HG02938 (cell line): ENCODE data around the gene ECE1.
"Not testable (repeated sequence)": the region's sequence is repeated elsewhere in the genome, so short reads cannot be mapped to it uniquely, and the experiment has no call there.

ENCODE experiments used
- ATAC-seq: cut with Tn5 transposase; IDR thresholded peaks from one replicate; pipeline ENCODE4 v1.9.1; 2021; ENCODE audit warnings: mild to moderate bottlenecking, moderate library complexity; ENCODE audit not compliant: unreplicated experiment

The ECE1 gene

DNA sequence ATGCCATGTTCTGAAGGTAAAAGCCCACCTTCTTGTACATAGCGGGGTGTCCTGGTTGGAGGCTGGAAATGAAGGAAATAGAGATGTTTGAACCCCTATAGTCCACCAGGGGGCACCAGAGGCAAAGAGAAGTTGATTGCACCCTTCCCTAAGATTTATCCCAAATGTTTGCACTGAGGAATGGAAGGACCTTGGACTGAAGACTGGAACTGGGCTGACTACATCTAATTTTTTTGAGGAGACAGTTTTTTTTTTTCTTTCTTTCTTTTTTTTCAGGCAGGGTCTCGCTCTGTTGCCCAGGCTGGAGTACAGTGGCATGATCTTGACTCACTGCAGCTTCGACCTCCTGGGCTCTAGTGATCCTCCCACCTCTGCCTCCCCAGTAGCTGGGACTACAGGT, 58.2 kb downstream of the ECE1 start:
- no peak for ATAC-seq

DNA sequence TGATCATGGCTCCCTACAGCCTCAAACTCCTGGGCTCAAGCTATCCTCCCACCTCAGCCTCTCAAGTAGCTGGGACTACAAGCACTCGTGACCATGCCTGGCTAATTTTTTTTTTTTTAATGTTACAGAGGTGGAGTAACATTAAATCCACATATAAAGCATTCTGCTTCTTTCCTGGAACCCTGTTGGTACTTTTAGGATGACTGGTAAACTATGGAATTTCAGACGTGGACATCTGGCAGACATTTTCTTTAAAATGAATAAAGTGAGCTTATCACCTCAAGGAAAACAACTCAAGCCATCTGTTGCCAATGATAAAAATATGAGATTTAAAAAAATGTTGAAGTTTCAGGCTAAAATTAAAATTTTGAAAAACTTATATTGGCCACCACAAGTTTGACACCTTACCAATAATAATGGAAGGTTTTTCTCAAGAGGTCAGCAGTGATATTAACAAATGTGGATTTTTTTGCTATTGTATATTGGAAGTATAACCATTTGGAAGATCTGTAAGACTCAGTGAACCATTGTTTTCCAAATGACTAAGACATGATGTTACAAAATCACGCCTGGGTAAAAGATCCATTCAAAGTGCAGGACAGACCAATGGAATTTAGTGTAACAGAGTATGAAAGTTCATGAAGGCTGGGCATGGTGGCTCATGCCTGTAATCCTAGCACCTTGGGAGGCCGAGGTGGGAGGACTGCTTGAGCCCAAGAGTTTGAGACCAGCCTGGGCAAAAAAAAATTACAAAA, 60.8 kb downstream of the ECE1 start:
- no peak for ATAC-seq

DNA sequence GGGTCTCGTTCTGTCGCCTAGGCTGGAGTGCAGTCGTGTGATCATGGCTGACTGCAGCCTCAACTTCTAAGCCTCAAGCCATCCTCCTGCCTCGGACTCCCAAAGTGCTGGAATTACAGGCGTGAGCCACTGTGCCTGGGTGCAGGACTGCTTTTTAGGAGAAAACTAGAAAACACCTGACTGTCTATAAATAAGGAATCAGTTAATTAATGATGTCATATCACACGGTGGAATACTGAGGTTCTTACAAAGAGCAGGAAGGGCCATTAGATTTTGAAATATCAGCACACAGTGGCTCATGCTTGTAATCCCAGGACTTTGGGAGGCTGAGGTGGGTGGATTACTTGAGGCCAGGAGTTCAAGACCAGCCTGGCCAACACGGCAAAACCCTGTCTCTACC, 62.0 kb downstream of the ECE1 start:
- ATAC-seq, result not testable (repeated sequence)

DNA sequence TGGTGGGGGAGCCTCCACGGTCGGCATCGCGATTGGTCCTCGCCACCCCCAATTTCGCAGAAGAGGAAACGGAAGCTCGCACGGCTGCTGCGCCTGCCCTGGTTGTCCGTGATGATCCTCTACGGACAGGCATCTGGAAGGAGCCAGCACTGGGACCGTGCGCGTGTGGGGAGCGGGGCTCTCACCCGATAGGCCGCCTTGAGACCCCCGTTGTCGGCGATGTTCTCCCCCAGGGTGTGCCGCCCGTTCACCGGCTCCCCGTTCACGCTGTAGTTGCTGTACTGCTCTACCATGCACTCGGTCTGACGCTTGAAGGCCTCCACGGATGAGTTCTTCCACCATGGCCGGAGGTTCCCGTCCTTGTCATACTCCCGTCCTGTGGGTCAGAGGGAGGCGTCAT, 65.2 kb downstream of the ECE1 start:
- no peak for ATAC-seq

DNA sequence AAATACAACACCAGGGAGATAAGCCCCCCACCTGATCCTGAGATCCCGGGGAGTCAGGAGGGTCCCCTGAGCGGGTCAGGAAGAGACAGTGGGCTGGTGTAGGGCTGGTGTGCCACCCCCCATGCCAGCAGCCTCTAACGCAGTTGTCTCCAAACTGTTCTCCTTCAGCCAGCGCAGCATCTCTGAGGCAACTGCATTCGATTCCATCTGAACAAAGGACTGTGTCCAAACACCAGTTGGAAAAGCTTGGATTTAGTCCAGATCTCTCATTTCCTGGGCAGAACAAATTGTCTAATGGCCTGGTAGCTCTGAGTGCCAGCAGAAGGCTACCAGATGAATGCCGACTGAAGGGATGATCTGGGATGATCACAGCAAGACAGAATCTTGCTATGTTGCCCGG, 69.4 kb downstream of the ECE1 start:
- no peak for ATAC-seq

DNA sequence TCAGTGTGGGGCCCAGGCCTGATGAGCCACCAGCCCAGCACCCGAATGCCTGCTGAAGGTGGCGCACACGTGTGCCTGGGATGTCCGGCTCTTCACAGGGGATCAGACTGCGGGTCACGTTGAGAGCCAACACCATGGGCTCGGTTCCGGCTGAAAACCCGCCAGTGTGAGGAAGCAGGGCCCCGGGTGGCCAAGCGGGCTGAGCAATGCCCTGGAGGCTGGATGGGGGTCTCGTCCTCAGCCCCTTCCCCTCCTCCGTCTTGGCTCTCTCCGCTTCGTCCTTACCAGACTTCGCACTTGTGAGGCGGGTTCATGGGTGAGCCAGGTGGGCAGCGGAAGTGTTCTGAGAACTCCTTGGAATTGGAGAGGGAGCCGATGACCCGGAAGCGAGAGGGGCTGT, 70.6 kb downstream of the ECE1 start:
- no peak for ATAC-seq

DNA sequence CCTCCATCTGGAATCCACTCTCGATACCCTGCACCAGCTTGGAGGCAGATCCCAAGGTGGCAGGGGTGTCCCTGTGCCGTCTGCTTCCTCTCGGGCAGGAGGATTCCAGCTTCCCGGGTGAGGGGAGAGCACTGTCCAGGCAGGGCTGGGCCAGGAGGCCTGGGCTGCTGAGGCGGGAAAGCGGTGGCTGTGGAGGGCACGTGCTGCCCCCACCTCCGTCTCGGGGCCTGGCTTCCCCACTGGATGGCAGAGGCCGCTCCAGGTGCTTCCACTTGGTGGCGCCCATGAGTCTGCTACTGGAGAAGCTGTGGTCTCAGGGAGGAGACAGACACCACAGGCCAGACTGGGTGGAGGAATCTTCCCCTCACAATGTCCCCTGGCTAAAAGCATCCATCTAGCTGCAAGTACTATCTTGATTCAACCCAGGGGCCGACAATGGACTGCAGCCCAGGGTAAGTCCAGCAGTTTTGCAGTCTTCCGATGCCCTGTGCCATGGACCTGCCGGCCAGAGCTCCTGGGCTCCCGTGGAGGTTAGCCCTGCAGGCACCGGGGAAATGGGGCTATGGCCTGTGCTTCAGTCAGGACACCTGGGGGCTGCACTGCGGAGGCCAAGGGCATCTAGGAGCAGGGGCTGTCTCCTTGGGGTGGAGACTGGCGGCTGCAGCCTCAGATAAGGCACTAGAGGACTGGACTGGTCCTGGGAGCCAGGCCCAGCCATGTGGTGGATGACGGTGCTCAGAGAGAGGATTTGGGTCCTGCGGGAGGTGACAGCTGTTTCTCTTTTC, 72.3 kb downstream of the ECE1 start:
- no peak for ATAC-seq

DNA sequence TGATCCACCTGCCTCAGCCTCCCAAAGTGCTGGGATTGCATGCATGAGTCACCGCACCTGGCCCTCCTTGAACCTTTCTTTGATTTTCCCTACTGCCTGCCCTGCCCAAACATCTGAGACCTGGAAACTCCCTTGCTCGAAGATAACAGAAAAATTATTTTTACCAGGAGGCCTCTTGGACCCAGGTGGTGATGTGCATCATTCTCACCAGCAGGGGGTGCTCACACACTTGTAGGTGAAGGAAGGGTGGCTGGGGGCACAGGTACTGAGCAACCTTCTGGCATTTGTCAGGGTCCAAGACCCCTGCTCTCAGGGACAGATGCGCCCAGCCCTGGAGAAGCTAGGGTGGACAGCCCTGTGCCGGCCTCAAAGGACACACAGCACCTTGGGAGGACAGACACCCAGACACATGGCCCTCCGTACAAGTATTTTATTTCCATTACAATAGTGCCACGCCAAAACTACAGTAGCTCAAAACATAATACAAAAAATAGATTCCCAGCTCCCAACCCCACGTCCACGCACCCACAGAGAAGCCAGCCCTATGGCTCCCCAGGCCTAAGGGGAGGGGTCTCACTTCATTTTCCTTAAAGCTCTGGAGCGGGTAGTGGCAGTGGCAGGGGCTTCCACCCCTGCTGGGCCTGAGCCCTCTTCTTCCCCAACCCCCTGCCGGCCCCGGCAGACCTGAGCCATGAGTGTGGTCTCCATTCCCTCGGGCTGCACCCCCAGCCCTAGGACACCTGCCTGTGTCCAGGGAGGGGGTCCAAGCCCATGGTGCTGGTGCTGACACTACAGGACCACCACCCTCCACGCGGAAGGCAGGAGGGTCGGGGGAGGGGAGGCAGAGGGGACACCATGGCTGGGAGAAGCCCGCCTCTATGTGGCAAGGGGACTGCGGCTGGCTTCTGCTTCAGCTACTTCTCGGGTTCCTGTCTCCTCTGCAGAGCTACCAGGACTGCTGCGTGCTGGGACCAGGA, 73.1 kb downstream of the ECE1 start:
- no peak for ATAC-seq

DNA sequence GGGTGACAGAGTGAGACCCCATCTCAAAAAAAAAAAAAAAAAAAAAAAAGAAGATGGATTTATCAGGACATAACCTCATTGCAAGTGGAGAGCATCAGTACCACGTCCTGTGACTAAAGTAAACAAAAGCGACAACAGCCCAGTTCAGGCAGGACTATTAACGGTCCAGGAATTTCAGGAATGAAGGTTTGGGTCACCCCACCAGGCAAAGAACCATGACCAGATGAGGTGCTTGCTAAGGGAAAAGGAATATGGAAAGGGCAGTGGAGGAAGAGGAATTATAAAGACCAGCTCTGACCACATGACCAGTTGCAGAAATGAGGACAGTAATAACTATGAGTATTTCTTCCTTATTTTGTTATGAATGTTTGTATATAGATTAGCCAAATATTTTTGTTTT, 78.1 kb downstream of the ECE1 start:
- ATAC-seq, result no peak

DNA sequence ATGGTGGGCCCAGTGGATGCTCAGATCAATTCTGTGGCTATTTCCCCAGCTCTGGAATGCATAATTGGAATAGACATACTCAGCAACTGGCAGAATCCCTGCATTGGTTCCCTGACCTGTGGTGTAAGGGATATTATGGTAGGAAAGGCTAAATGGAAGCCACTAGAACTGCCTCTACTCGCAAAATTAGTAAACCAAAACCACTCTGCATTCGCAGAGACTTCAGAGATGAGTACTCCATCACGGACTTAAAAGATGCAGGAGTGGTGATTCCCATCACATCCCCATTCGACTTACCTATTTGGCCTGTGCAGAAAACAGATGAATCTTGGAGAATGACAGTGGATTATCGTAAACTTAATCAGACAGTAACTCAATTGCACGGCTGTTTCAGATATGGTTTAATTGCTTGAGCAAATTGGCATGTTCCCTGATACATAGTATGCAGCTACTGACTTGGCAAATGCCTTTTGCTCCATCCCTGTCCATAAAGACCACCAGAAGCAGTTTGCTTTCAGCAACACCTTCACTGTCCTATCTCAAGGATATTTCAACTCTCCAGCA, 82.0 kb downstream of the ECE1 start:
- not testable (repeated sequence) for ATAC-seq

DNA sequence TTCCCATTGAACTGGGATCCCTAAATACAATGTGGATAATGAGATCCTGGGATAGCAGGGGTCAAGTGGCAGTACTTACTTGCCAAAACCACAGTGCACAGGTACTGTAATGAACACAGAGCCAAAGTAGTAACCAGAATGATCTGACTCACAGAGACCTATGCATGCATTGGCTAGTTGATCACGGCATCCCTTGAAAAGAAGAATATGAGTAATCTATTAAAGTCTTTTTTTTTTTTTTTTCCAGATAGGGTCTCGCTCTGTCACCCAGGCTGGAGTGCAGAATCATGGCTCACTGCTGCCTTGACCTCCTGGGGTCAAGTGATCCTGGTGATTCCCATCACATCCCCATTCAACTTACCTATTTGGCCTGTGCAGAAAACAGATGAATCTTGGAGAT, 84.1 kb downstream of the ECE1 start:
- no peak for ATAC-seq

DNA sequence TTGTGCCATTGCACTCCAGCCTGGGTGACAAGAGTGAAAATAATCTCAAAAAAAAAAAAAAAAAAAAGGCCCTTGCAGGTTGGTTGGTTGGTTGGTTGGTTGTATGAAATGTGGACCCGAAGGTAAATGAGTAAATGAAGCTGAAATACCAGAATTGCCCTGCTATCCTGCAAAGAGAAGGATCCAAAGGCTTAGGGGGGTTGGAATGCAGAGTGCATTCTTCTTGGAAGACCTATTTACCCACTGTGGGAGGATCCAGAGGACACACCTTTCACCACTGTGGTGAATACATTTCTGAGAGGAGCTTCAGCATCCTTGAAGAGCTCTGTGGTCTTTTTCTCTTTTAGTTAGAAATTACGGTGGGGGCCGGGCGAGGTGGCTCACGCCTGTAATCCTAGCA, 84.8 kb downstream of the ECE1 start:
- no peak for ATAC-seq

DNA sequence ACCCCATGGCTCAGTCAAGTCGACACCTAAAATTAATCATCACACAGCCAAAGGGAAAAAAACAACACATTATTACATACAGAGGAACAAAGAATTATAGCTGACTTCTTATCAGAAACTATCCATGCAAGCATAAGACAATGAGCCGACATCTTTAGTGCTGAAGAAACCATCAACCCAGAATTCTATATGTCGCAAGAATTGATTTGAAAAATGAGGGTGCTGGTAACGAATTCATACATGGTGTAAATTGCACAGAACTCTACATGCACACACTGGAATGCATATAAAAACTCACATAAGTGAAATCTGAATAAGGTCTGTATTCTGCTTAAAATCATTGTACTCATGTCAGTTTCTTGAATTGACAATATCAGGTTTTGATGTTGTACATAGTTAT, 88.6 kb downstream of the ECE1 start:
- no peak for ATAC-seq

DNA sequence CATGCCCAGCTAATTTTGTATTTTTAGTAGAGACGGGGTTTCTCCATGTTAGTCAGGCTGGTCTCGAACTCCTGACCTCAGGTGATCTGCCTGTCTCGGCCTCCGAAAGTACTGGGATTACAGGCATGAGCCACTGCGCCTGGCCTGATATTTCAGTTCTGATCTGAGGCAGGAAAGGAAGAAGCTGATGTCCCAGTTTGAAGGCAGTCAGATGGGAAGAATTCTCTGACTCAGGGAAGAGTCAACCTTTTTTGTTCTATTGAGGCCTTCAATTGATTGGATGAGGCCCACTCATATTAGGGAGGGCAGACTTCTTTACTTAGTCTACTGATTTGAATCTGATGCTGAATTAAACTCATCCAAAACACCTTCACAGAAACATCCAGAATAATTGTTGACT, 89.0 kb downstream of the ECE1 start:
- not testable (repeated sequence) for ATAC-seq

DNA sequence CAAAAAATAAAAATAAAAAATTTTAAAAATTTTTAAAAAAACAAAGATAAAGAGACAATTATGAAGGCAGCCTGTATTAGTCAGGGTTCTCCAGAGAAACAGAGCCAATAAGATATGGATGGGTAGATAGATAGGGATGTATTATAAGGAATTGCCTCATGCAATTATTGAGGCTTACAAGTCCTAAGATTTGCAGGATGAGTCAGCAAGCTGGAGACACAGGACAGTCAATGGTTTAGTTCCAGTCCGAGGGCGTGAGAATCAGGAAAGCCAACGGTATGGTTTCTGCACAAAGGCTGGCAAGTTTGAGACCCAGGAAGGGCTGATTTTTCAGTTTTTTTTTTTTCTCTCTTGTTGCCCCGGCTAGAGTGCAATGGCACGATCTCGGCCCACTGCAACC, 89.5 kb downstream of the ECE1 start:
- no peak for ATAC-seq

DNA sequence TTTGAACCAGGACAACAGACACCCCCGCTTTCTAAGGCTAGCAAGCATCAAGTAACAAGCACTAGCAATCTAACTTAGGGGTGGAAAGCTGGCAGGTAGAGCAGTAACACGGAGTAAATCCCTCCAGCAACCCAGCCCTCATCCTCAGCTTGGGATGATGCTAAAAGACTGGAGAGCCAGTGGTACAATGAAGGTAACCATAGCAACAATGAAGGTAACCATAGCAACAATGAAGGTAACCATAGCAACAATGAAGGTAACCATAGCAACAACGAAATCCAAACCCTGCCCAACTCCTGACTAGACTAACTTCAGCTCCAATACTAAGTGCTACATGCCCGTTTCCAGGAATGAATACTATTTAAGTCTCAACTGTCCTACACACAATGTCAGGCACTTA, 91.3 kb downstream of the ECE1 start:
- ATAC-seq, result no peak

DNA sequence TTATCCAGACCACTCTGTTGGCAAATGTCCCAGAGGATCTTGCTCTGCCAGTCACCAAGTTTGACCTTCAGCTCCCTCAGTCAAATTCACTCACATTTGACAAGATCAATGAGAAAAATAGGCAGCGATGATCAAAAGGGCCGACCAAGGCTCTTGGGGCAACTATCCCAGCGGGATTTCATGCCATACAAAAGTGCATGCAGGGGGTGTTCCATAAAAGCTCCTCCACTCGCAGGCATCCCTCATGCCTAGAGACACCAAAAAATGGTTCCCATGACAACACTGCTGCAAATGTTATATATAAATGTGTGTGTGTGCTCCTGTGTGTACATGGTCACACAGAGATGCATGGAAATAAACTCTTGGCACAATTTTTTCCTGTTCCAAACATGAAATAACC, 97.4 kb downstream of the ECE1 start:
- ATAC-seq, result no peak

DNA sequence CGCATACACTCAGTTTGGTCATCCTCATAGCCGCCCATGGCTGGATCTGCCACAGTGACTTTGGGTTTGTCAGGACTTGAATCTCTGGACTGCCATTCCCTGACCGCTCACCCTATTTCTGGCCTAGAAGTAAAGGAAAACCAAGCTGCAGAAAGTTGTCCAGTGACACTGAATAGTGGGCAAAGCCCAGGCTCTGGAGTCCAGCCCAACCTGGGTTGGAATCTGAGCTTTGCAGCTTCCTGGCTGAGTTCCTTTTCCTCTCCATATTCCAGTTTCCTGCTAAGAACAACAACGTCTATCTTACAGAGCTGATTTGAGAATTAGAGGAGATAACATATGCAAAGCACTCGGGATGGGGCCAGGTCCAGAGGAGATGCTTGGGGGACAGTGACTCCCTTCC, 98.0 kb downstream of the ECE1 start:
- ATAC-seq, result no peak

DNA sequence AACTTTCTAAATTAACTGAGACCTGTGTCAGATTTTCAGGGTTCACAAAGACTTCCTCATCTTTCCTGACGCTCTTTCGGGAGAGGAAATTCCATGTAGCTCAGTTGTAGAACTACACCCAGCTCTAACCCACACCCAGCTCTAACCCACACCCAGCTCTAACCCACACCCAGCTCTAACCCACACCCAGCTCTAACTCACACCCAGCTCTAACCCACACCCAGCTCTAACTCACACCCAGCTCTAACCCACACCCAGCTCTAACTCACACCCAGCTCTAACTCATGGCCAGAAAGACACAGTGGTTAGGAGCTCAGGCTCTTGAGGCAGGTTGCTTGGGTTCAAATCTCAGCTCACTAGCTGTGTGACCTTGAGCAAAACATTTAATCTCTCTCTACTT, 99.5 kb downstream of the ECE1 start:
- not testable (repeated sequence) for ATAC-seq

DNA sequence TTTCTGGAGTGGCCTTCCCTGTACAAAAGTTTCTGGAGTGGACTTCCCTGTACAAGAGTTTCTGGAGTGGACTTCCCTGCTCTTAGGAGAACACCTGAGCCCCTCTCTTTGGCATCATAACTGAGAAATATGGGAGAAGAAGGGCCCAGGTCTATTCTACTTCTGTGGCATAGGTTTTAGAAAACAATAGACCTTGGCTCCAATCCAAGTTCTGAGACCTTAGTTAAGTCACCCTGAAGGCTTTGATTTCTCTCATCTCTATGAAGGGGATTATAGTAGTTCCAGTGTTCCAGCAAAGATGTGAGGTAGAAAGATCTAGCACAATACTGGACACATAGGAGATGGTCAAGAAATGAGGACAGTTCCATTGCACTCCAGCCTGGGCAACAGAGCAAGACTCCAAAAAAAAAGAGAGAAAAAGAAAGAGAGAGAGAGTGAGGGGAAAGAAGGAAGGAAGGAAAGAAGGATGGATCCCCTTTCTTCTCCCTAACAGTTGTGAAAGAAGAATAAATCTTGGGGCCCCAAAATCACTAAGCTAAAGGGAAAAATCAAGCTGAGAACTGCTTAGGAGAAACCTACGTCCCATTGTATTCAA, 100.3 kb downstream of the ECE1 start:
- ATAC-seq, result no peak

DNA sequence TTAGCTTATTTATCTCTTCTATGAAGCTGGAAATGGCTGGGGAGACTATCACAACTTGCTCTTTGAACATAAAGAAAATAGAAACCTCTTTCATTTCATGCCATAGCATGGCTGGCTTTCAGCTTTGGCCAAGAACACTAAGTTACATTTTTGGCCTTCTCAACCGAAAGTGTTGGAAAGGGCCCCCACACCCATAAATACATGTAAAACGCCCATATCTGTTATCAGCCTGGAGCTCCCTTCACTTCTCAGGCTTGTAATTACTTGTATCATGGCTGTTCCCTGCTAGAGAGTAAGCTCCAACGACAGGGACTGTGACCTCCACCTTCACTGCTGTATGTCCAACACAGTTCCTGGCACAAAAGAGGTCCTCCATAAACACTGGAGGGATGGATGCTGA, 100.8 kb downstream of the ECE1 start:
- ATAC-seq, result no peak
